ENCODE measurements around the gene HOXA5.

The HOXA5 gene

GRCh38 chr7:27183682-27184336 lies 40.3 kb upstream of the HOXA5 start:
- Histone ChIP-seq H3K9me3 (ENCODE audit: severe bottlenecking) (no peaks in the 10 kb centered on the region), H3K36me3 (ENCODE audit: low read depth) (no peaks in the 10 kb centered on the region), H3K27me3 (ENCODE audit: insufficient read depth, poor library complexity, severe bottlenecking) (no peaks in the 10 kb centered on the region), H3K4me3 (ENCODE audit: severe bottlenecking) (peak overlapping the region; percentile 49), H3K4me1 (ENCODE audit: insufficient read depth, poor library complexity, severe bottlenecking) (peaks cover 20% of the 10 kb centered on the region), H3K27ac (ENCODE audit: poor library complexity, severe bottlenecking) (peak overlapping the region; percentile 92)
- TF ChIP-seq CTCF (IDR thresholded peaks at IDR 0.05; ENCODE audit: poor library complexity, severe bottlenecking), result no peak
- ATAC-seq (ENCODE audit: low read depth), result no peak
- DNase-seq (ENCODE audit: low spot score), result no peak

GRCh38 chr7:27182861-27183681 lies 39.6 kb upstream of the HOXA5 start:
- DNase-seq (ENCODE audit: low spot score), result peak; percentile 62
- Histone ChIP-seq H3K27me3 (ENCODE audit: insufficient read depth, poor library complexity, severe bottlenecking) (no peaks in the 10 kb centered on the region), H3K9me3 (ENCODE audit: severe bottlenecking) (no peaks in the 10 kb centered on the region), H3K4me3 (ENCODE audit: severe bottlenecking) (peak overlapping the region; percentile 49), H3K36me3 (ENCODE audit: low read depth) (no peaks in the 10 kb centered on the region), H3K4me1 (ENCODE audit: insufficient read depth, poor library complexity, severe bottlenecking) (peaks cover 13% of the 10 kb centered on the region), H3K27ac (ENCODE audit: poor library complexity, severe bottlenecking) (peak overlapping the region; percentile 92)
- ATAC-seq (ENCODE audit: low read depth), result no peak
- no peak for TF ChIP-seq CTCF (IDR thresholded peaks at IDR 0.05; ENCODE audit: poor library complexity, severe bottlenecking)

- peak overlapping the region; percentile 49 for H3K4me3 ChIP-seq (ENCODE audit: severe bottlenecking)
- H3K36me3 ChIP-seq (ENCODE audit: low read depth), result no peaks in the 10 kb centered on the region
- peaks cover 12% of the 10 kb centered on the region for H3K4me1 ChIP-seq (ENCODE audit: insufficient read depth, poor library complexity, severe bottlenecking)
- peak overlapping the region; percentile 92 for H3K27ac ChIP-seq (ENCODE audit: poor library complexity, severe bottlenecking)
- DNase-seq (ENCODE audit: low spot score), result peak; percentile 45
- no peak for ATAC-seq (ENCODE audit: low read depth)
- H3K9me3 ChIP-seq (ENCODE audit: severe bottlenecking), result no peaks in the 10 kb centered on the region
- H3K27me3 ChIP-seq (ENCODE audit: insufficient read depth, poor library complexity, severe bottlenecking), result no peaks in the 10 kb centered on the region
- no peak for TF ChIP-seq CTCF (IDR thresholded peaks at IDR 0.05; ENCODE audit: poor library complexity, severe bottlenecking)
Measured at GRCh38 chr7:27182285-27182841, 38.9 kb upstream of the HOXA5 start.

- ATAC-seq (ENCODE audit: low read depth), result no peak
- DNase-seq (ENCODE audit: low spot score), result no peak
- no peaks in the 10 kb centered on the region for H3K9me3 ChIP-seq (ENCODE audit: severe bottlenecking)
- H3K27ac ChIP-seq (ENCODE audit: poor library complexity, severe bottlenecking), result peak overlapping the region; percentile 92
- no peak overlapping the region for H3K4me3 ChIP-seq (ENCODE audit: severe bottlenecking)
- H3K27me3 ChIP-seq (ENCODE audit: insufficient read depth, poor library complexity, severe bottlenecking), result no peaks in the 10 kb centered on the region
- H3K4me1 ChIP-seq (ENCODE audit: insufficient read depth, poor library complexity, severe bottlenecking), result peaks cover 11% of the 10 kb centered on the region
- TF ChIP-seq CTCF (IDR thresholded peaks at IDR 0.05; ENCODE audit: poor library complexity, severe bottlenecking), result no peak
- H3K36me3 ChIP-seq (ENCODE audit: low read depth), result no peaks in the 10 kb centered on the region
Measured at GRCh38 chr7:27181795-27182275, 38.4 kb upstream of the HOXA5 start.
